Vagina (tissue), 2 donors: Measurements from ENCODE around the gene SRGAP3.

Experiments used
- CTCF ChIP-seq, 3 experiments: fragments of 450-650 bp in 2 of 3; fragments of 200-600 bp in 1 of 3; sonication (generic) in 1 of 3; IDR thresholded peaks; one replicate each; pipeline ENCODE4 v1.5.1; 2017 to 2019; ENCODE audit warnings: antibody characterized with exemption in 3 of 3, mild to moderate bottlenecking in 2 of 3, moderate library complexity in 2 of 3
- POLR2A ChIP-seq, 2 donors: fragments of 450-650 bp; IDR thresholded peaks; one replicate each; pipeline ENCODE4 v1.6.1; 2017; ENCODE audit warnings: antibody characterized with exemption in 2 of 2, mild to moderate bottlenecking in 2 of 2, moderate library complexity in 2 of 2
- POLR2AphosphoS5 ChIP-seq, 2 donors: sonication (generic); formaldehyde crosslinking; IDR thresholded peaks; one replicate each; pipeline ENCODE4 v1.9.0; 2017; ENCODE audit warnings: antibody characterized with exemption in 2 of 2, mild to moderate bottlenecking in 2 of 2, low read depth in 1 of 2; ENCODE audit not compliant: insufficient read depth in 1 of 2

GRCh38 chr3:9088441-9089353 is 160.7 kb downstream of the SRGAP3 start:
- TF ChIP-seq CTCF (IDR thresholded peaks at IDR 0.05) (no peak), POLR2A (IDR thresholded peaks at IDR 0.05) (no peak), POLR2AphosphoS5 (IDR thresholded peaks at IDR 0.05; ENCODE audit: insufficient read depth in 1 of 2, low read depth in 1 of 2) (no peak)
